SKM-1 (cell line): ENCODE data around the gene SSR3.

Source experiments
- DNase-seq: peaks from one replicate; lab custom pipeline; 2025; ENCODE audit not compliant: unreplicated experiment; lab: John Stamatoyannopoulos, UW

SSR3 gene

GRCh38 chr3:156539051-156539450 lies 15.9 kb downstream of the SSR3 start:
- no peak for DNase-seq

GRCh38 chr3:156536524-156537316 lies 18.2 kb downstream of the SSR3 start:
- no peak for DNase-seq

- no peak for DNase-seq
Observed at GRCh38 chr3:156535798-156536197, 19.1 kb downstream of the SSR3 start.

GRCh38 chr3:156535162-156535627 lies 19.7 kb downstream of the SSR3 start:
- DNase-seq, result peak; percentile 25

- no peak for DNase-seq
Observed at GRCh38 chr3:156533205-156533604, 21.7 kb downstream of the SSR3 start.

- no peak for DNase-seq
Observed at GRCh38 chr3:156532730-156533129, 22.2 kb downstream of the SSR3 start.

- no peak for DNase-seq
Observed at GRCh38 chr3:156530980-156531379, 23.9 kb downstream of the SSR3 start.

GRCh38 chr3:156527060-156527459 lies 27.9 kb downstream of the SSR3 start:
- DNase-seq, result no peak

- DNase-seq, result no peak
Observed at GRCh38 chr3:156525808-156526207, 29.1 kb downstream of the SSR3 start.

- DNase-seq, result no peak
Observed at GRCh38 chr3:156522673-156523072, 32.2 kb downstream of the SSR3 start.

GRCh38 chr3:156519758-156520162 lies 35.2 kb downstream of the SSR3 start:
- DNase-seq, result no peak

- no peak for DNase-seq
Observed at GRCh38 chr3:156518726-156519125, 36.2 kb downstream of the SSR3 start.

GRCh38 chr3:156516961-156517360 lies 38.0 kb downstream of the SSR3 start:
- DNase-seq, result no peak

- no peak for DNase-seq
Observed at GRCh38 chr3:156516284-156516683, 38.6 kb downstream of the SSR3 start.

GRCh38 chr3:156513619-156514018 lies 41.3 kb downstream of the SSR3 start:
- DNase-seq, result no peak

GRCh38 chr3:156511987-156512677 lies 42.8 kb downstream of the SSR3 start:
- no peak for DNase-seq

GRCh38 chr3:156509189-156510174 lies 45.4 kb downstream of the SSR3 start:
- peak; percentile 59 for DNase-seq

GRCh38 chr3:156507285-156507684 lies 47.6 kb downstream of the SSR3 start:
- DNase-seq, result no peak

GRCh38 chr3:156498307-156498706 lies 56.6 kb downstream of the SSR3 start:
- DNase-seq, result no peak

GRCh38 chr3:156497326-156497725 lies 57.6 kb downstream of the SSR3 start:
- no peak for DNase-seq

- DNase-seq, result no peak
Observed at GRCh38 chr3:156495816-156496215, 59.1 kb downstream of the SSR3 start.
